Vagina (tissue), 2 donors: Measurements from ENCODE around the gene FIZ1.

Experiments used
- CTCF ChIP-seq, 3 experiments: fragments of 450-650 bp in 2 of 3; fragments of 200-600 bp in 1 of 3; sonication (generic) in 1 of 3; IDR thresholded peaks; one replicate each; pipeline ENCODE4 v1.5.1; 2017 to 2019; ENCODE audit warnings: antibody characterized with exemption in 3 of 3, mild to moderate bottlenecking in 2 of 3, moderate library complexity in 2 of 3
- POLR2A ChIP-seq, 2 donors: fragments of 450-650 bp; IDR thresholded peaks; one replicate each; pipeline ENCODE4 v1.6.1; 2017; ENCODE audit warnings: antibody characterized with exemption in 2 of 2, mild to moderate bottlenecking in 2 of 2, moderate library complexity in 2 of 2
- POLR2AphosphoS5 ChIP-seq, 2 donors: sonication (generic); formaldehyde crosslinking; IDR thresholded peaks; one replicate each; pipeline ENCODE4 v1.9.0; 2017; ENCODE audit warnings: antibody characterized with exemption in 2 of 2, mild to moderate bottlenecking in 2 of 2, low read depth in 1 of 2; ENCODE audit not compliant: insufficient read depth in 1 of 2

GRCh38 chr19:55549500-55550320 is 49.6 kb downstream of the FIZ1 start:
- TF ChIP-seq CTCF (IDR thresholded peaks at IDR 0.05): no peak
- TF ChIP-seq POLR2AphosphoS5 (IDR thresholded peaks at IDR 0.05; ENCODE audit: insufficient read depth in 1 of 2, low read depth in 1 of 2): no peak
- no peak for TF ChIP-seq POLR2A (IDR thresholded peaks at IDR 0.05)
